Keratinocyte (primary cell): ENCODE measurements around the gene ANGEL2.

ENCODE experiments used
- CTCF ChIP-seq, 3 experiments: IDR thresholded peaks in 1 of 3; conservative IDR thresholded peaks in 1 of 3; optimal IDR thresholded peaks in 1 of 3; 2 replicates in 2 of 3; 3 replicates in 1 of 3; pipeline versions ENCODE3 to v1.5.1; 2011; ENCODE audit warnings: low read length in 3 of 3, mild to moderate bottlenecking in 3 of 3, moderate library complexity in 2 of 3, control low read depth in 1 of 3, inconsistent platforms in 1 of 3; ENCODE audit not compliant: insufficient read depth in 2 of 3; ENCODE audit errors: extremely low read depth in 1 of 3
- EZH2 ChIP-seq: IDR thresholded peaks from one replicate; pipeline ENCODE4 v1.6.1; 2012; ENCODE audit warnings: inconsistent platforms, mild to moderate bottlenecking, low read length, moderate library complexity

- TF ChIP-seq CTCF (optimal IDR thresholded peaks at IDR 0.05 in 1 of 3, IDR thresholded peaks at IDR 0.05 in 1 of 3, conservative IDR thresholded peaks at IDR 0.05 in 1 of 3; ENCODE audit: extremely low read depth in 1 of 3, insufficient read depth in 2 of 3, low read length in 3 of 3) = no peak
- TF ChIP-seq EZH2 = no peak
Measured at GRCh38 chr1:213019450-213019849, 3.8 kb upstream of the ANGEL2 start.
